Glomerular visceral epithelial cell (primary cell): ENCODE results near the gene UGT3A2.
"Not testable (repeated sequence)": the region's sequence is repeated elsewhere in the genome, so short reads cannot be mapped to it uniquely, and the experiment has no call there.

Source experiments
- DNase-seq: peaks from one replicate; pipeline ENCODE4 v3.0.0-alpha.2; 2016; ENCODE audit errors: extremely low spot score

The UGT3A2 gene

GRCh38 chr5:36054647-36055046 is 12.0 kb downstream of the UGT3A2 start:
- DNase-seq, result peak; percentile 50

DNA sequence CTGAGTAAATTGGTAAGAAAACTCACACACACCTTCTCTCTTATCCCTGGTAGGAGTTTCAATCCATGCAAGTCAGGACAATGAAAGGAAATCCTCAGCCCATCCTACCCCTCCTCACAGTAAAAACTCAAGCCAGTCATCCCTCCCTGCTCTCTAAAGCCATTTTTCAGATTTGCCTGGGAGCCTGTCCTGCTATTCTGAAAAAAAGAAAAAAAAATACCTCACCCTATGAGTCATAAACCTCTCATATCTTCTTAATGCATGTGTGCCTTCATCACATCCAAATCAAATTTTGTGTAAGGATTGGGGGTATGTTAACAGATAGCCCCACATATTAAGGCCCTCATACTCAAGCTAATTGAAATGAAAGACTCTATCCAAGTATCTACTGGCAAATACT is 14.1 kb downstream of the UGT3A2 start:
- DNase-seq, result no peak

DNA sequence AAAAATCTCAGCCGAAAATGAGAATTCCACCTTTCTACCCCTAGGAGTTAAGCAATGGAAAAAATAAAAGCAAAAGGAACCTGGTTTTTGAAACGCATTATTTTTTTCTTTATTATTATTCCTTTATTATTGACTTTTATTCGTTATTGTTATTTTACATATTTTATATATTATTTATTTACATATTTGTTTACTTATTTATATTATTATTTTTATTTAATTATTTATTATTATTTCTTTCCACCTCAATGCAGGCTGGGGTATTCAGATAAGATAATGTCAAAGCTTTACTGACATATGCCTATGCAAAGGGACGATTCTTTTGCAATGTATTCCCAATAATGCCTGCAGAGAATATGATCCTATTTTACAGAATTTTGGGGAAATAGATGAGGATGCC is 16.7 kb downstream of the UGT3A2 start:
- no peak for DNase-seq

DNA sequence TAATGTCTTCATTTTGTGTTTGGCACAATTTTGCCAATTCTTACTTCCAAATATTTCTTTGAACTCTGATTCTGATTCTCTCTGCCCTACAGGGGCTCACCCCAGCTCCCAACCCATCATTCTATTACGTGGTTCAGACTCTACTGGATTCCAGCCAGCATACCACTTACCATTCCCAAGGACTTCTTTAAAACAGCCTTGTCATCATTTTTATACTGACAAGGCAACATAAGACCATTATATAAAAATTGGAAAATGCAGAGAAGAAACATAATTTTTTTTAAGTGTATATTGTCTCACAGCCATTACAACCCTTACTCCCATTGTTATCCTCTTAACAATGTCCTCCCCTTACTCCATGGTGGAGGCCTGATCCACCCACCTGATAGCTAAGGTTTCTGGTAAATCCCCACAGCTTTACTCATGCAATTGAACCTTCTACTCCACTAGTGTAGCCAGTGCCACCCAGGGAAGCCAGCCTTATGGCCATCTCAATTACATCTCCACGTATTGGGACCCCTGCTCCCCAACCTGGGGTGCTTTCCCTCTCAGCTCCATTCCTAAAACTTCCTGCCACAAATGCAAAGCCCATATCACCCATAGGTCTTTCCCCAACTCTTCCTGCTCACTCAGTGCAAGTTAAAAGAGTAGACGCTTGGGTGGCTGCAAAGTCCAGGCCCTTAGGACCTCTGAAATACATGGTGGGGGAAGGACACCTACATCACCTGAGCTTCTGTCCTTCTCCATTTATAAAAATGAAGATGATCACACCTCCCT is 19.1 kb downstream of the UGT3A2 start:
- DNase-seq, result no peak

GRCh38 chr5:36045895-36046294 is 20.8 kb downstream of the UGT3A2 start:
- DNase-seq, result no peak

DNA sequence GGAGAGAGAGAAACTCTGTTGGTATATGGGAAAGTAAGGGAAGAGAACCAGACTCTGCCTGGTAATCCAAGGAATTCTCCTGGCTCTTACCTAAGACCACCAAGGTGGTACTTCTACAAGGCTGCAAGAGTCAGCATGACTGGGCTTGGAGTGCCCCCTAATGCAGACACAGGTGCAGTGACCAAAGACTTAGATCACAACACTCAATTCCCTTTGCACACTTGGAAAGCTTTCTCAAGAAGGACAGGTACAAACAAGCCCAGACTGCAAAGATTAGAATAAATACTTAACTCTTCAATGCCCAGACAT is 25.2 kb downstream of the UGT3A2 start:
- no peak for DNase-seq

GRCh38 chr5:36040651-36041536 is 25.8 kb downstream of the UGT3A2 start:
- DNase-seq, result no peak

DNA sequence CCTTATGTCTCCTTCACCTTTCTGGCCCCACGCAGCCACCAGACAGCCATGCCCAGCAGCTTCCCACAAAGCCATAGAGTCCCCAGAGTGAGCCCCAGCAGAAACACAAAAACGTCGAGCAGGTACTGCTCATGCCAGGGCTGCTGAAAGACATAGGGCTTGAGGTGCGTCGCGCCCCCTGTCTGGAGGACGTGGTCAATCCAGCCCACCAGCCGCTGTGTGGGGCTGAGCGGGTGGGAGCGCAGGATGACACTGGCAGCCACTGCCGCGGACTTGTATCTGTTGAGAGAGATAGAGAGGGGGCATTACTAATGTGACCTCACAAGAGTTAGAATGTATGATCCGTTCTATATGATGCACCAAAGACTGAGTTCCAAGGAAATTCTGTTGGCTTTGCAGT is 31.0 kb downstream of the UGT3A2 start:
- no peak for DNase-seq

DNA sequence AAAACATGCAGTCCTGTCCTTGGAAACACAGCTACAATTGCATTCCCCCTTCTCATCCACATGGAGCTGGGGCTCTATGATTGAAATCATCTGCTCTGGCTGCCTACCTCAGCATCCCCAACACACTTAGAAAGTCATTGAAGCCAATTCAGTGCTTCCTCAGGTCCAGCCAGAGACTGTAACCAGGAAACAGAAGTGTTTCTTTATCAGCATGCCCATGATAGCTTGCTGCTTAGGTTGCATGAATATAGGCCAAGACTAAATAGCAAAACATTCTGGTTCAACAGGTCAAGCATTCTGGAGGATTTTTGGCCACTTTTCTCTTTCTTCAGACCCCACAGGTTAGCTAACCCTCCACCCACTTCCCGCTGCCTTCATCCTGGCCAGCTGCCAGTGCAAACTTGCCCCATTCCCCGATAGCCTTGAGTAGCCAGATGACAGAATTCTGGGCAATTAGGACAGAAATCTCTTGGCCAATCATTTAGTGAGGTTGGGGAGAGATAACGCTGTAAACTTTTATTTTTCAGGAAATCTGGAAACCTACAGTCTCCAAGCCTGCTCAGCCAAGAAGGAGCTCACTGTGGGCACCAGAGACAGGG is 32.0 kb downstream of the UGT3A2 start:
- not testable (repeated sequence) for DNase-seq

DNA sequence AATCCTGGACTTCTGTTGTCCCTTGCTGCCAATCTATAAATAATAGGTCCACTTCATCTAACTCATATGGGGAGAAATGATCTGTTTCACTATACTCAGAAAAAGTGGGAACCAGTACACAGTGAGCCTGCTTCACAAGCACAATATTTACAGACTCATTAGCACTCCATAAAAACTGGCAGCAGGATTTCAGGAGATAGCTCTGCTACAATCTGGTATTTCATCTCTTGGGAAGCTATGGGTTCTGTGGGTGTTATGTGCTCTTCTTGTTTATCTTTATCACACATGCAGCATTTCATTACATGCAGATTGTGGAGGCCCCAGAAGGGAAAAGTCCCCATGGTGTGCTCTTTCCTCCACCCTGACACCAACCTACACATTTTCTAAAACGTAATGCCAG is 33.2 kb downstream of the UGT3A2 start:
- DNase-seq, result no peak

DNA sequence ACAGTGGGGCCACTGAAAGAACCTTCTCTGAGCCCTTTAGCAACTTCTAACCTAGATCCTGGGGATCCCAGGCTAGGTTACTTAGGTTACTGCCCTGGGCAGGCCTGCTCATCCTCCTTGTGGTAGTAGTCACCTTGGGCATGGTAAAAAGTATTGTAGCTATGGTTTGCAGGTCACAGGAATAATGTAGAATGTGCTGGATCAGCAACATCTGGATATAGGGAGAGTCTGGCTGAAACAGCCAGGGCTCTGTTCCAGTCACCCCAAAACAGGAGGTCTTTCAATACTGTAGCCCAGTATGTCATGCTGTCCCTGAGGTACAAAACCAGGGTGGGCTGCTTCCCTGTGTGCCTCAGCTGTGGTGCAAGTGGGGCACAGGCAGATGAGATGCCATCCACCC is 33.6 kb downstream of the UGT3A2 start:
- no peak for DNase-seq

DNA sequence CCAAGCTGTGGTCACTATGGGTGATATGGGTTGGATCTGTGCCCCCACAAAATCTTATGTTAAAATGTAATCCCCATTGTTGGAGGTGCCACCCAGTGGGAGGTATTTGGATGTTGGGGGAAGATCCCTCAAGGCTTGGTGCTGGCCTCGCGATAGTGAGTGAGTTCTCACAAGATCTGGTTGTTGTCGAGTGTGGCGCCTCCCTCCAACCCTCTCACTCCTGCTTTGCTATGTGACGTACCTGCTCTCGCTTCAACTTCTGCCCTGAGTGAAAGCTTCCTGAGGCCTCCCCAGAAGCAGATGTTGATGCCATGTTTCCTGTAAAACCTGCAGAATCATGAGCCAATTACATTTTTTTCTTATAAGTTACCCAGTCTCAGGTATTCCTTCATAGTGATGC is 35.5 kb downstream of the UGT3A2 start:
- no peak for DNase-seq

GRCh38 chr5:36029914-36030313 is 36.8 kb downstream of the UGT3A2 start:
- no peak for DNase-seq

DNA sequence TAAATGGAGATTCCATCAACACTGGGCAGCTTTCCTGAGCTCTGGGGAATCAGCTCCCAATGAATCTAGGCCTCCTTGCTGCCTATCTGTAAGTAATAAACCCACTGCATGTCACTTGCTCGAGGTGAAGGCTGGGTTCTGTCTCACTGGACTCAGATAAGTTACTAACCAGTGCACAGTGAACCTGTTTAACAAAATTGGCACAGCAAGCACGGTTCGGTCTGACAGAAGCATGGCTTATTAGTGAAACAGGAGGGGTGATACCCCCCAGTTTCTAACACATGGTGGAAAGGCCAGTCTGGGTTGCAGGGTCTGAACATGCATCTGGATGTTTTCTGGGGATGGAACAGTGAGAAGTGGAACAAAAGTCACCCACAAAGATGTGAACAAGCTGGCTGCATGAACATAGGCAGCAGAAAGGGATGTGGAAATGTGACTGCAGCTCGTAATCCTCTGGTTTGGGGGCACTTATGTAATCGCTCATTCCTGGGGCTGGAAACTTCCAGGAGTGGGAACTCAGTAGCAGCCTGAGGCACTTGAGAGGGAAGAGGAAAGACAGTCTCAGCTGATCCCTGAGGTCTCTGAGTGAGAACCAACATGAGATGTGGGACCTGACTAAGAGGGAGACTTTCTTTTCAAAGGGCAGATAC is 37.7 kb downstream of the UGT3A2 start:
- no peak for DNase-seq

DNA sequence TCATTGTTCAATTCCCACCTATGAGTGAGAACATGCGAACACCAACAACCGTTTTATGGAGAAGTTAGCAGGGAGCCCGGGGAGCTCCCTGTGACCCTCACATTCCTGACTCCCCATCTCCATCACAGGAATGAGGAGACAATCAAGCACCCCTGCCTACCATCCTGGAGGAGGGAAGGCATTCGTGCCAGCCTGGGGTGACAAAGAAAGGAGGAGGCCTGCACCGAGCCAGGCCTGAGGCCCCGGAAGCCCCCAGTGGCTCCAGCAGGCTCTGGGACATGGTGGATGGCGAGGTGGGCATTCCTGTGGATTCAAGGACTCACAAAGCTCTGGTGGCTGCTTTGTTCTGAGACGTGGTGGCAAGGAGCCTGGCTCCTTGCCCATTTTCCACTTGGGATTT is 39.0 kb downstream of the UGT3A2 start:
- no peak for DNase-seq

DNA sequence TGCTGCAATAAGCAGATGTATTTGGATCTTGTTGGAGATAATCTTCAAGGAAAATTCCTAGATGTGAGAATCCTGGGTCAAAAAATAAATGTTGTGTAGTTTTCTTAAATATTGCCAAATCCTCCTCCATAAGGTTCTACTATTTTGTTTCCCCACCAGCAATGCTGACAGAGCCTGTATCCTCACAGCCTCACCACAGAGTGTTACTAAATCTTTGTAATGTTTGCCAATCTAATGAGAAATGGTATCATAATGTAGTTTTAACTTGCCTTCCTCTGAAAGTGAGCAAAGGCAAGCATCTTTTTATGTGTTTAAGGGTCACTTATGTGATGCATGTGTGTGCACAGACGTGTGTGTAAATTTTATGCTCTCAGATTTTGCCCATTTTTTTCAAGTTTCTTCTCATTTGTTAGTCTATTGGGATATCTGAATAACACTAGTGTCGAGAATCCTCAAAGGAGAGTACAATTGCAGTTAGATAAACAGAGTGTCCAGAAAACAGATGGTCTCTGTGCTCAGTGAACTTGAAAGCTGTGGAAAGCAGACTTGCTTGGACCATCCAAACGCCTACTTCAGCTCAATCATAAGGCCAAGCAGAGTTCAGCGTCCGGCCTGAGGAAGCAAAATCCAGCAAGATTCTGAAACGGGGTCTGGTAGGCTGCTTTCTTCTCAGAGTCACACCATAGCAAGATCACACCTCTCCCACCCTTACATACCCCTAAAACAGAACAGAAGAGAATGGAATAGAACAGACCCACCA is 39.8 kb downstream of the UGT3A2 start:
- no peak for DNase-seq

GRCh38 chr5:36022246-36022645 is 44.4 kb downstream of the UGT3A2 start:
- DNase-seq, result not testable (repeated sequence)

GRCh38 chr5:36019584-36019983 is 47.1 kb downstream of the UGT3A2 start:
- not testable (repeated sequence) for DNase-seq

- DNase-seq, result no peak
These were observed 49.1 kb downstream of the UGT3A2 start for GRCh38 chr5:36017622-36018021.

GRCh38 chr5:36017004-36017403 is 49.7 kb downstream of the UGT3A2 start:
- no peak for DNase-seq

DNA sequence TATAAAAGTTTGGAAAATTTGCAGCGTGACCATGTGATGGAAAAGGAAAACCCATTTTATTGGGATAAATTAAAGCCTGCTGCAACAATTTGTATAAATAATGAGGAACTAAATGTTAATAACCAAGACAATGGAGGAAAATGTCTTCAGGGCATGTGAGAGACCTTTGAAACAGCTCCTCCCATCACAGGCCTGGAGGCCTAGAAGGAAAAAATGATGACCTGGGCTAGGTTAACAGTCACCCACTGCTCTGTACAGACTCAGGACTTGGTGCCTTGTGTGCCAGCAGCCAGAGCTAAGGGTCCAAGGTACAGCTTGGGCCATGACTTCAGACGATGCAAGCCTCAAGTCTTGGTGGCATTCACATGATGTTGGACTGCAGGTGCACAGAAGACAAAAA is 53.5 kb downstream of the UGT3A2 start:
- no peak for DNase-seq

GRCh38 chr5:36009698-36010097 is 57.0 kb downstream of the UGT3A2 start:
- no peak for DNase-seq
